Activated CD8-positive, alpha-beta memory T cell treated with anti-CD3 and anti-CD28 coated beads, Interleukin-2, amount 50 U/mL, for 48 hours (primary cell): ENCODE measurements around the gene KAZN.

Source experiments
- DNase-seq: peaks from one replicate; pipeline ENCODE4 v3.0.0-alpha.2; 2020

KAZN gene

DNA sequence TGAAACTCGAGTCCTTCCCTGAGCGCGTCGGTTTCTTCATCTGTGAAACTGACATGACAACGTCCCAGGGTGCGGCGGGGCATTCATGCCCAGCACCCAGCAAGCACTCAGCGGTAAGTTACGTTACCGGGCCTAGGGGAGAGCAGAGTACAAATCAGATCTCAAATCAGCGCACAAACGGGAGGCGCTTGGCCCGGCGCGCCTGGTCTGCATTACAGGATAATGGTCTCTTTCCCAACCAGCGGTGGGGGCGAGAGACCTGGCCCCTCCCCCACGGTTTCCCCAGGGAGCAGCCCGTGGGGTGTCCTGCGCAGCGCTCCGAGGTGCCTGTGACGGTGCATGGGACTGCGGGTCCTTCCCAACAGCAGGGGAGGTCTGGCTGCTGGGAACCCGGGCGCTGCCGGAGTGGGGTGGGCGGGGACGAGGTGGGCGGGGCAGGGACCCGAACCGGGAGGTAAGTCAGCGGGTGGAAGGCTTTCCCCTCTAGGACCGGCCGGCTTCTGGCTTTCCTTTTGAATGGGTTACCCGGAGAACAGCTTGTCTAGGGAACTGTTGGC lies 556.1 kb downstream of the KAZN start:
- DNase-seq: no peak

DNA sequence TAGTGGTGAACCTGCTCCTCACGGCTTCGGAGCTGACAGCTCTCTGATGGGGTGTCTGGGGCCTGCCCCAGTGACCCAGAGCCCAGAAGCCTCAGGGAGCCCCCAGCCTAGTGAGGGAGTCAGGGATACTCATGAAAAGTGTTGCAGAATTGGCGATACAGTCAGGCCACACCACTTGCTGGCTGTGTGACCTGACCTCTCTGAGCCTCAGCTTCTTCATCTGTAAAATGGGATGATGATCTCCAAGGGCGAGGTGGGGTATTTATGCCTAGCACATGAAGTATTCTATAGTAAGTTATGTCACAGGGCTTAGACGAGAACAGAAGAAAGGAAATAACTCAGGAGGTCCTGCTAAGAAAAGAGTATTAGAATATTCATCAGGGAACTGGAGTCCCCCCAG lies 556.7 kb downstream of the KAZN start:
- DNase-seq: no peak

DNA sequence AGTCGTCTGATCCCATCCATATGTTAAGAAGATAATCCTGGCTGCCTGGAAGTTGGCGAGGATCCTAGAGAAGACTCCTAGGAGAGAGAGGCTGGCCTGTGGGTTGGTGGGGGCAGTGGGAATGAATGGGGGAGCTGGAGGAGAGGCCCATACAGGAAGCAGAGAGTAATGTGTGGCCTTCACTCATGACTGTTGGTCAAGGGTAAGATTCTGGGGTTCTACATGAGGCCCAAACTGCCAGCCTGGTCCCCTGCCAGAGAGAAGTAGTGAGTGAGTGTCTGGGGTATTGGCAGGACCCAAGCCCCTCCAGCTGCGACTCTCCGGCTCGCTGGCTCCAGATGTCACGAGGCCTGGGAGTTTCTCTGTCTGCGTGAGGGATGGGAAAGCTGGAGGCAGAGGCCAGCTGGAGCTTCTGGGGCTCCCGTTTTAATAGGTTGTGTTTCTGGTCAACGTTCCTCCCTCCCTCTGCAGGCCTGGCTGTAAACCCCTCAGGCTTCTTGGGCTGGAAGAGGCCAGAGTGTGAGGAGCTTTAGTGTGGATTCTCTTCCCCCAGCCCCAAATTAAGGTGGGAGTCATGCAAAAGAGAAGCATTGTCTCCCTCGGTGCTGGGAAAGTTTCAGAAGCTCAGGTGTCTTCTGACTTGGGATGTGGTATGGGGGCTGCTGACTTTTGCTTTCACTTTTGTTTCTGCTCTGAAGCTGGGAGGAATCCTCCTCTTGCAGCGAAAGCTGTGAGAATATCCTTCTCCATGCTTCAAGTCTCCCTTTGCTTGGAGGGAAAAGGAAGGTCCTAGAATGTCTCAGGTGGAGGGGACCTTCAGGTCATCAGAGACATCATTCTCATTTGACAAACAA lies 557.6 kb downstream of the KAZN start:
- no peak for DNase-seq

- no peak for DNase-seq
Measured at GRCh38 chr1:15156807-15157380, 558.4 kb downstream of the KAZN start.

GRCh38 chr1:15157524-15158399 lies 559.3 kb downstream of the KAZN start:
- DNase-seq: no peak

DNA sequence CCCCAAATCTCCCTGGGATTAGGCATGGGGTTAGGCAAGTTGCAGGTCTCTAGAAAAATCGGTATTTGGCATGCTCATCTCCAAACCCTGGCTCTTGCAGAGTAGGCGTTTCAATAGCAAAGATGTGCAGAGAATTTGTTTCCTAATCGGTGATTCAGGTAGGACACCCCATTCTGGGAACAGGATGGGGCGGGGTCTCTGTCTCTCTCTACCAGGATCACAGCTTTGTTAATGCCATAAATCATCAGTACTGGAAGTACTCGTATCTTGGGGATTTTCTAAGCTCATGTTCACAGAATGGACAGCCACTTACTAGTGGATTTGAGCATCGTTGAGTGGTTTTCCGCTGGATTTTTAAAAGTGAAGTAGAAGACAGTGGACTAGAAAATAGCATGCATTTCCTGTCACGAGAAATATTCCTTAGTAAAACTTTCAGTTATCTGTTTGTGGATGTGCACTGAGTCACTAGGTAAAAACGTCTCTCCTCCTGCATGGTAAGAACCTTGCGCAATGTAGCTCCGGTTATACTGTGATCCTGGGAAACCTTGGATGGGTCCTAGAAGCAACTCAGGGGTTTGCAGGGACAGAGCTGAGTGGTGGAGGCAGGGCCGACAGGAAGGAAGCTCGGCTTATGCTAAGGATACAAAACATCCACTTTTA lies 560.2 kb downstream of the KAZN start:
- DNase-seq: no peak

- no peak for DNase-seq
Measured at GRCh38 chr1:15159166-15159555, 560.7 kb downstream of the KAZN start.

- DNase-seq: no peak
Measured at GRCh38 chr1:15160626-15161025, 562.1 kb downstream of the KAZN start.

GRCh38 chr1:15167386-15167785 lies 568.9 kb downstream of the KAZN start:
- no peak for DNase-seq
